HCT116 (cell line): ENCODE data around the gene EIF4G2. TPM values are rescaled to one million over a fixed set of nuclear protein-coding genes. Genes with fewer than 3 reads are reported as not detected.

Experiments used
- ATAC-seq: fragments of 200-7000 bp; cut with Tn5 transposase; 2 replicates; pipeline ENCODE4 v1.9.1; 2020; ENCODE audit warnings: mild to moderate bottlenecking, moderate library complexity
- BruUV-seq: library from RNA; stranded (reverse); fragments of 400-500 nt; replicated peaks from 2 replicates; lab custom pipeline; 2021; lab: Mats Ljungman, UMichigan
- CTCF ChIA-PET: fragments of 300-600 bp; sonication (Branson Sonifier 250); formaldehyde crosslinking; loops from one replicate; lab custom pipeline; 2021; ENCODE audit warnings: antibody characterized with exemption; lab: Charles Lee
- POLR2A ChIA-PET: fragments of 300-600, 350-600 bp; sonication (Branson Sonifier 250); formaldehyde crosslinking; loops from one replicate; lab custom pipeline; 2021; ENCODE audit warnings: antibody characterized with exemption; lab: Charles Lee
- RAD21 ChIA-PET, 2 experiments: fragments of 300-600 bp; sonication (Branson Sonifier 250); formaldehyde crosslinking; loops; one replicate each; lab custom pipeline; 2023; ENCODE audit warnings: low total read pairs in 2 of 2; ENCODE audit not compliant: uncharacterized antibody in 2 of 2, unreplicated experiment in 2 of 2, low non-redundant PET in 1 of 2; lab: Charles Lee
- DNase-seq: peaks from one replicate; pipeline ENCODE4 v3.0.0-alpha.2; 2010; ENCODE audit warnings: low read depth, low spot score
- H2AFZ ChIP-seq: fragments of 200-600 bp; shearing (Covaris generic), sonication (generic); 2 replicates; pipeline ENCODE4 v1.6.1; 2017; ENCODE audit warnings: low read depth, mixed run types, mixed read lengths, antibody characterized with exemption, low read length; ENCODE audit not compliant: poor library complexity, severe bottlenecking
- H3K27ac ChIP-seq: 2 replicates; pipeline ENCODE4 v1.5.1; 2012; ENCODE audit warnings: low read depth, low read length
- H3K27me3 ChIP-seq: fragments of 200-600 bp; sonication (generic); 2 replicates; pipeline ENCODE4 v1.6.1; 2016; ENCODE audit warnings: mixed run types, low read length, mixed read lengths; ENCODE audit not compliant: insufficient read depth
- H3K36me3 ChIP-seq, 2 experiments: fragments of 200-500 bp in 1 of 2; fragments of 200-600 bp in 1 of 2; sonication (Bioruptor generic) in 1 of 2; sonication (generic) in 1 of 2; 2 replicates each; pipeline versions ENCODE4 v1.5.1 to v1.6.1; 2014 to 2016; ENCODE audit warnings: low read length in 2 of 2, inconsistent platforms in 1 of 2, mixed read lengths in 1 of 2, mixed run types in 1 of 2; ENCODE audit not compliant: insufficient read depth in 2 of 2, control insufficient read depth in 1 of 2
- H3K4me1 ChIP-seq, 2 experiments: fragments of 200-600 bp in 1 of 2; sonication (generic) in 1 of 2; 2 replicates each; pipeline versions ENCODE4 v1.5.1 to v1.6.1; 2012 to 2017; ENCODE audit warnings: low read length in 2 of 2, inconsistent platforms in 1 of 2, mild to moderate bottlenecking in 1 of 2, mixed read lengths in 1 of 2, mixed run types in 1 of 2, moderate library complexity in 1 of 2; ENCODE audit not compliant: insufficient read depth in 2 of 2, control insufficient read depth in 1 of 2
- H3K4me2 ChIP-seq: fragments of 200-600 bp; sonication (generic); 2 replicates; pipeline ENCODE4 v1.6.1; 2017; ENCODE audit warnings: mixed run types, low read length, mixed read lengths
- H3K4me3 ChIP-seq, 2 experiments: fragments of 200-600 bp in 1 of 2; sonication (generic) in 1 of 2; replicated peaks in 1 of 2; 2 replicates each; pipeline ENCODE4 v1.5.1; 2011 to 2016; ENCODE audit warnings: low read length in 2 of 2, control low read depth in 1 of 2, low read depth in 1 of 2, mild to moderate bottlenecking in 1 of 2, mixed read lengths in 1 of 2, mixed run types in 1 of 2
- H3K79me2 ChIP-seq: fragments of 200-600 bp; sonication (generic); 2 replicates; pipeline ENCODE4 v1.6.1; 2017; ENCODE audit warnings: mild to moderate bottlenecking, mixed run types, low read length, moderate library complexity, mixed read lengths; ENCODE audit not compliant: insufficient read depth
- H3K9ac ChIP-seq: fragments of 200-600 bp; sonication (generic); 2 replicates; pipeline ENCODE4 v1.6.1; 2016; ENCODE audit warnings: low read length, mixed read lengths
- H3K9me2 ChIP-seq: fragments of 200-600 bp; sonication (generic), shearing (Covaris generic); 2 replicates; pipeline ENCODE4 v1.6.1; 2017; ENCODE audit warnings: mixed run types, mild to moderate bottlenecking, moderate library complexity; ENCODE audit not compliant: insufficient read depth
- H3K9me3 ChIP-seq, 2 experiments: fragments of 200-500 bp in 1 of 2; fragments of 200-600 bp in 1 of 2; sonication (Bioruptor generic) in 1 of 2; sonication (generic) in 1 of 2; 2 replicates each; pipeline ENCODE4 v1.6.1; 2014 to 2017; ENCODE audit warnings: low read length in 2 of 2, mixed read lengths in 2 of 2, inconsistent platforms in 1 of 2, low read depth in 1 of 2, mild to moderate bottlenecking in 1 of 2, mixed run types in 1 of 2, moderate library complexity in 1 of 2; ENCODE audit not compliant: control insufficient read depth in 1 of 2, insufficient read depth in 1 of 2
- H4K20me1 ChIP-seq: fragments of 200-600 bp; sonication (generic), shearing (Covaris generic); 2 replicates; pipeline ENCODE4 v1.6.1; 2017; ENCODE audit warnings: mixed run types, mild to moderate bottlenecking, moderate library complexity; ENCODE audit not compliant: insufficient read depth
- ATF3 ChIP-seq: IDR thresholded peaks from 2 replicates; pipeline ENCODE4 v1.6.1; 2012
- CBX3 ChIP-seq: IDR thresholded peaks from 2 replicates; pipeline ENCODE4 v1.6.1; 2012; ENCODE audit warnings: low read depth
- CEBPB ChIP-seq: IDR thresholded peaks from 2 replicates; pipeline ENCODE4 v1.6.1; 2012; ENCODE audit warnings: low read depth
- CTCF ChIP-seq, 3 experiments: fragments of 200-600 bp in 1 of 3; sonication (generic) in 1 of 3; IDR thresholded peaks in 2 of 3; conservative IDR thresholded peaks in 1 of 3; 2 replicates each; pipeline ENCODE4 v1.5.1; 2012 to 2017; ENCODE audit warnings: low read depth in 2 of 3, low read length in 2 of 3, antibody characterized with exemption in 1 of 3, borderline replicate concordance in 1 of 3, control low read depth in 1 of 3, mild to moderate bottlenecking in 1 of 3, mixed read lengths in 1 of 3, mixed run types in 1 of 3, moderate library complexity in 1 of 3; ENCODE audit not compliant: insufficient read depth in 1 of 3
- EGR1 ChIP-seq: IDR thresholded peaks from 2 replicates; pipeline ENCODE4 v1.6.1; 2012; ENCODE audit warnings: low read depth
- ELF1 ChIP-seq: IDR thresholded peaks from 2 replicates; pipeline ENCODE4 v1.6.1; 2012; ENCODE audit warnings: low read depth, borderline replicate concordance
- EZH2 ChIP-seq: fragments of 200-600 bp; sonication (generic); IDR thresholded peaks from 2 replicates; pipeline ENCODE4 v1.6.1; 2017; ENCODE audit warnings: antibody characterized with exemption, mixed run types
- EZH2phosphoT487 ChIP-seq: fragments of 200-600 bp; IDR thresholded peaks from 2 replicates; pipeline ENCODE4 v1.6.1; 2018; ENCODE audit warnings: antibody characterized with exemption, borderline replicate concordance
- JUND ChIP-seq: IDR thresholded peaks from 2 replicates; pipeline ENCODE4 v1.6.1; 2012
- MAX ChIP-seq: IDR thresholded peaks from 2 replicates; pipeline ENCODE4 v1.6.1; 2012
- POLR2A ChIP-seq: IDR thresholded peaks from 2 replicates; pipeline ENCODE4 v1.7.0; 2011; ENCODE audit warnings: borderline replicate concordance; ENCODE audit not compliant: insufficient read depth, insufficient read length; ENCODE audit errors: extremely low read depth
- SIN3A ChIP-seq: IDR thresholded peaks from 2 replicates; pipeline ENCODE4 v1.6.1; 2012; ENCODE audit warnings: low read depth
- SRF ChIP-seq: IDR thresholded peaks from 2 replicates; pipeline ENCODE4 v1.6.1; 2012; ENCODE audit warnings: low read depth
- TCF7L2 ChIP-seq: IDR thresholded peaks from 2 replicates; pipeline ENCODE4 v1.7.0; 2011; ENCODE audit warnings: borderline replicate concordance, inconsistent platforms; ENCODE audit not compliant: insufficient read depth, insufficient read length; ENCODE audit errors: extremely low read depth
- YY1 ChIP-seq: IDR thresholded peaks from 2 replicates; pipeline ENCODE4 v1.6.1; 2011; ENCODE audit warnings: low read length, low read depth, moderate library complexity, mild to moderate bottlenecking; ENCODE audit not compliant: insufficient replicate concordance; ENCODE audit errors: extremely low read depth
- ZNF274 ChIP-seq: fragments of 200-500 bp; sonication (Bioruptor generic); IDR thresholded peaks from 2 replicates; pipeline ENCODE4 v1.6.1; 2014; ENCODE audit warnings: mild to moderate bottlenecking, low read depth, low read length, inconsistent platforms
- intact Hi-C: fragments of 100-400 bp; cut with micrococcal nuclease; formaldehyde crosslinking; loops from 2 replicates; pipeline ENCODE4 v1.10.0; 2022
- total RNA-seq: library from RNA; stranded (reverse); gene quantifications from one replicate; pipeline ENCODE4 v1.2.1, GENCODE V29; 2021; ENCODE audit not compliant: unreplicated experiment

Gene EIF4G2
- total RNA-seq, 1 experiment from 2014 or later, result 888 TPM

- Histone ChIP-seq H3K4me2 (no peak overlapping the region), H3K9ac (no peak overlapping the region), H4K20me1 (no peaks in the 10 kb centered on the region), H3K4me1 (no peaks in the 10 kb centered on the region), H3K27ac (no peak overlapping the region), H3K36me3 (peaks cover 2 to 12% of the 10 kb centered on the region in 2 experiments; a peak in 1 of 4 replicates), H3K9me2 (no peaks in the 10 kb centered on the region), H3K79me2 (no peaks in the 10 kb centered on the region; the same call in 1 of the 2 replicates), H3K9me3 (no peaks in the 10 kb centered on the region), H2AFZ (no peak overlapping the region), H3K4me3 (no peak overlapping the region), H3K27me3 (no peaks in the 10 kb centered on the region)
- CTCF ChIA-PET, result interaction anchor here (1.4 kb wide), 1 partner anchor 31 kb away, joined by 3 read pairs; no protein-coding TSS in a partner anchor
- no TSS peak for BruUV-seq
- TF ChIP-seq YY1, result no peak
- TF ChIP-seq CEBPB, result no peak
- TF ChIP-seq MAX, result no peak
- TF ChIP-seq EZH2, result no peak
- intact Hi-C loops, result no loop called here
- RAD21 ChIA-PET, result no interaction called here
- POLR2A ChIA-PET, result interaction anchor here (0.9 to 2.1 kb wide), 4 partner anchors 9 to 52 kb away, joined by 3 to 11 read pairs (median 7); partner anchors contain the start of genes EIF4G2 and ZBED5
- ATAC-seq (no peak), DNase-seq (no peak)
Measured at GRCh38 chr11:10847960-10848860, 39.5 kb upstream of the EIF4G2 start.

GRCh38 chr11:10846660-10847059, 37.9 kb upstream of the EIF4G2 start:
- ChIA-PET CTCF (no interaction called here), RAD21 (no interaction called here), POLR2A (interaction anchor here (0.6 to 1.5 kb wide), 2 partner anchors 36 to 37 kb away, joined by 3 to 5 read pairs; partner anchors contain the start of gene EIF4G2)
- DNase-seq (no peak), ATAC-seq (no peak)
- Histone ChIP-seq H3K79me2 (no peaks in the 10 kb centered on the region), H2AFZ (no peak overlapping the region), H3K9ac (no peak overlapping the region), H3K27ac (no peak overlapping the region), H3K4me3 (no peak overlapping the region), H3K27me3 (no peaks in the 10 kb centered on the region), H3K9me2 (no peaks in the 10 kb centered on the region), H3K9me3 (no peaks in the 10 kb centered on the region), H3K4me1 (peaks cover 0 to 5% of the 10 kb centered on the region in 2 experiments; a peak in 1 of 4 replicates), H3K36me3 (no peaks in the 10 kb centered on the region), H4K20me1 (no peaks in the 10 kb centered on the region), H3K4me2 (no peak overlapping the region)
- intact Hi-C loops, result no loop called here
- BruUV-seq, result no TSS peak
- TF ChIP-seq POLR2A (no peak), EZH2phosphoT487 (no peak), EGR1 (no peak), SIN3A (no peak), TCF7L2 (no peak), CTCF (IDR thresholded peaks at IDR 0.05 in 2 of 3, conservative IDR thresholded peaks at IDR 0.05 in 1 of 3; ENCODE audit: borderline replicate concordance in 1 of 3, insufficient read depth in 1 of 3, low read depth in 2 of 3, low read length in 2 of 3) (no peak), ZNF274 (no peak), CEBPB (no peak), ELF1 (no peak), ATF3 (no peak), CBX3 (no peak), SRF (no peak), JUND (no peak)
- TF ChIP-seq, all 23 proteins: peak for 0
